ENCODE measurements around the gene BID. TPM values are rescaled to one million over a fixed set of nuclear protein-coding genes. Genes with fewer than 3 reads are reported as not detected.

Gene BID
- total RNA-seq, 1 donor from 2014 or later = 16.6 TPM

DNA sequence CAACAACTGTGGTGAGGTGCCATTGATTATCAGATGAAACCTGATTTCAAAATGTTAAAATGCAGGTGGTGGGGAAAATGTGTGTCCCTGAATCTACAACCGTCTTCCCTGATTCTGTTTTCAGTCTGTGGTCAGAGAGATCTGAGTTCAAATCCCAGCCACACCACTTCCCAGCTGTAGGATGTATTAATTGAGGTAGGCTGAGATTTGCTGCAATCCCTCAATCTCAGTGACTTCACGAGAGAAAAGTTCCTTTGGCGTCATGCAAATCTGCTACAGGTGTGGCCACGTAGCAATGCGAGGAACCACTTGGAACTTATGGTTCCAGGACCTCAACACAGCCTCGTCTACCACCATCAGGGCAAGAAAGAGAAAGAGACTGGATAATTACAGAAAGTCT, 79.5 kb downstream of the BID start:
- Histone ChIP-seq H3K79me2 (ENCODE audit: low read depth) (no peaks in the 10 kb centered on the region), H3K4me2 (no peak overlapping the region), H3F3A (ENCODE audit: low read depth) (no peaks in the 10 kb centered on the region), H3K4me1 (no peaks in the 10 kb centered on the region), H3K9ac (no peak overlapping the region), H4K20me1 (ENCODE audit: low read depth) (no peaks in the 10 kb centered on the region), H2AFZ (replicated peaks) (no peak overlapping the region), H3K9me3 (ENCODE audit: low read depth) (no peaks in the 10 kb centered on the region), H3K36me3 (no peaks in the 10 kb centered on the region), H3K27ac (no peak overlapping the region), H3K27me3 (no peaks in the 10 kb centered on the region), H3K4me3 (no peak overlapping the region)
- Mint-ChIP-seq H3K4me1 (peaks cover 3% of the 10 kb centered on the region), H3K9me3 (no peaks in the 10 kb centered on the region), H3K4me3 (no peak overlapping the region), H3K27me3 (ENCODE audit: insufficient read depth, low read depth) (no peaks in the 10 kb centered on the region), H3K36me3 (peaks cover 1% of the 10 kb centered on the region), H3K27ac (no peak overlapping the region)
- no peak for TF ChIP-seq EZH2phosphoT487 (IDR thresholded peaks at IDR 0.05)
- TF ChIP-seq, protein P1, sequence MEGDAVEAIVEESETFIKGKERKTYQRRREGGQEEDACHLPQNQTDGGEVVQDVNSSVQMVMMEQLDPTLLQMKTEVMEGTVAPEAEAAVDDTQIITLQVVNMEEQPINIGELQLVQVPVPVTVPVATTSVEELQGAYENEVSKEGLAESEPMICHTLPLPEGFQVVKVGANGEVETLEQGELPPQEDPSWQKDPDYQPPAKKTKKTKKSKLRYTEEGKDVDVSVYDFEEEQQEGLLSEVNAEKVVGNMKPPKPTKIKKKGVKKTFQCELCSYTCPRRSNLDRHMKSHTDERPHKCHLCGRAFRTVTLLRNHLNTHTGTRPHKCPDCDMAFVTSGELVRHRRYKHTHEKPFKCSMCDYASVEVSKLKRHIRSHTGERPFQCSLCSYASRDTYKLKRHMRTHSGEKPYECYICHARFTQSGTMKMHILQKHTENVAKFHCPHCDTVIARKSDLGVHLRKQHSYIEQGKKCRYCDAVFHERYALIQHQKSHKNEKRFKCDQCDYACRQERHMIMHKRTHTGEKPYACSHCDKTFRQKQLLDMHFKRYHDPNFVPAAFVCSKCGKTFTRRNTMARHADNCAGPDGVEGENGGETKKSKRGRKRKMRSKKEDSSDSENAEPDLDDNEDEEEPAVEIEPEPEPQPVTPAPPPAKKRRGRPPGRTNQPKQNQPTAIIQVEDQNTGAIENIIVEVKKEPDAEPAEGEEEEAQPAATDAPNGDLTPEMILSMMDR (IDR thresholded peaks at IDR 0.05) = no peak
- no peak for TF ChIP-seq EZH2 (IDR thresholded peaks at IDR 0.05)
- no peak for DNase-seq (ENCODE audit: low spot score)

DNA sequence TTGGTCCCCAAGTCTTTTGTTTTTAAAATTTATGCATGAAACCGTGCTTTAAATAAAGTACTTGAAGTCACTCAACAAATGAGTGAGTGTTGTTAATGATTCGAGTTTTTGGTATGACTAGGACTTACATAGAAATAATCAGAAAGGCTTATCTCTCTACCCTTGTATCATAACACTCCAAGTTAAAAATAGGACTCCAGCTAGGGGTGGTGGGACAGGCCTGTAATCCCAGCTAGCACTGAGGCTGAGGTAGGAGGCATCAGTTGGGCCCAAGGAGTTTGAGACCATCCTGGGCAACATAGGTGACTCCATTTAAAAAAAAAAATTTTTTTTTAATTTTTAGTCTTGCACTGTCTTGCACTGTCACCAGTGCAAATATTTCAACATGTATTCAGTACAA, 80.1 kb downstream of the BID start:
- Histone ChIP-seq H3K79me2 (ENCODE audit: low read depth) (no peaks in the 10 kb centered on the region), H3K4me1 (no peaks in the 10 kb centered on the region), H3K9ac (no peak overlapping the region), H3K4me2 (no peak overlapping the region), H3K36me3 (no peaks in the 10 kb centered on the region), H3K9me3 (ENCODE audit: low read depth) (no peaks in the 10 kb centered on the region), H3K4me3 (no peak overlapping the region), H2AFZ (replicated peaks) (no peak overlapping the region), H3F3A (ENCODE audit: low read depth) (no peaks in the 10 kb centered on the region), H4K20me1 (ENCODE audit: low read depth) (no peaks in the 10 kb centered on the region), H3K27me3 (no peaks in the 10 kb centered on the region), H3K27ac (no peak overlapping the region)
- H3K36me3 Mint-ChIP-seq = peaks cover 1% of the 10 kb centered on the region
- DNase-seq (ENCODE audit: low spot score) = no peak
- no peak overlapping the region for H3K27ac Mint-ChIP-seq
- no peaks in the 10 kb centered on the region for H3K9me3 Mint-ChIP-seq
- TF ChIP-seq EZH2 (IDR thresholded peaks at IDR 0.05) (no peak), EZH2phosphoT487 (IDR thresholded peaks at IDR 0.05) (no peak)
- TF ChIP-seq, protein P1 (IDR thresholded peaks at IDR 0.05) = no peak
- H3K27me3 Mint-ChIP-seq (ENCODE audit: insufficient read depth, low read depth) = no peaks in the 10 kb centered on the region
- no peak overlapping the region for H3K4me3 Mint-ChIP-seq
- H3K4me1 Mint-ChIP-seq = no peaks in the 10 kb centered on the region

DNA sequence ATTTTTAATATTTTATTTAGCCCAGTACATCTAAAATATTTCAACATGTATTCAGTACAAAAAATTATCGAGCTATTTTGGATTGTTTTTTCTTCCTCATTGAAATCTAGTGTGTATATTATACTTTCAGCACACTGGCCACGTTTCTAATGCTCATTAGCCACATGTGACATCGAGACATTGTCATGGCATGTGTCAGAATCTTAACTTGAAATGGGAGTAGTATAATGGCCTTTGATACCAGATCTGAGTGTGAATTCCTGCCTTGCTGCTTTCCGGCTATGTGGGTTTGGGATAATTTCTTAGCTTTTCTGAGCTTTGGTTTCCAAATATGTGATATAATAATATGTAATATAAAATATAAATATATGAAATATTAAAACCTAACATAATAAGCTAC, 81.4 kb downstream of the BID start:
- Histone ChIP-seq H4K20me1 (ENCODE audit: low read depth) (no peaks in the 10 kb centered on the region), H3K27me3 (no peaks in the 10 kb centered on the region), H3K9ac (no peak overlapping the region), H3K4me2 (no peak overlapping the region), H3K27ac (no peak overlapping the region), H3K9me3 (ENCODE audit: low read depth) (no peaks in the 10 kb centered on the region), H2AFZ (replicated peaks) (no peak overlapping the region), H3K4me1 (no peaks in the 10 kb centered on the region), H3F3A (ENCODE audit: low read depth) (no peaks in the 10 kb centered on the region), H3K4me3 (no peak overlapping the region), H3K36me3 (no peaks in the 10 kb centered on the region), H3K79me2 (ENCODE audit: low read depth) (no peaks in the 10 kb centered on the region)
- Mint-ChIP-seq H3K27ac (no peak overlapping the region), H3K4me3 (no peak overlapping the region), H3K9me3 (no peaks in the 10 kb centered on the region), H3K4me1 (no peaks in the 10 kb centered on the region), H3K36me3 (peaks cover 1% of the 10 kb centered on the region), H3K27me3 (ENCODE audit: insufficient read depth, low read depth) (no peaks in the 10 kb centered on the region)
- no peak for DNase-seq (ENCODE audit: low spot score)
- TF ChIP-seq, protein P1 (IDR thresholded peaks at IDR 0.05) = no peak
- no peak for TF ChIP-seq EZH2phosphoT487 (IDR thresholded peaks at IDR 0.05)
- no peak for TF ChIP-seq EZH2 (IDR thresholded peaks at IDR 0.05)

All from neural progenitor cell (in vitro differentiated cells).